Sigmoid colon (tissue), 7 donors: Measurements from ENCODE around the gene VPS39. TPM values are rescaled to one million over a fixed set of nuclear protein-coding genes. Genes with fewer than 3 reads are reported as not detected.

Experiments
- DNase-seq: peaks from one replicate; pipeline ENCODE4 v3.0.0-alpha.2; 2019
- H3K27ac ChIP-seq, 4 donors: fragments of 200-600 bp; sonication (generic); one replicate each; pipeline ENCODE4 v1.5.1; 2016 to 2019; ENCODE audit warnings: mild to moderate bottlenecking in 1 of 4
- H3K27me3 ChIP-seq, 3 donors: fragments of 200-600 bp; sonication (generic); one replicate each; pipeline ENCODE4 v1.5.1; 2019; ENCODE audit warnings: mild to moderate bottlenecking in 1 of 3
- H3K36me3 ChIP-seq, 4 donors: fragments of 200-600 bp; sonication (generic); one replicate each; pipeline ENCODE4 v1.5.1; 2016 to 2019
- H3K4me1 ChIP-seq, 4 donors: fragments of 200-600 bp; sonication (generic); one replicate each; pipeline ENCODE4 v1.5.1; 2017 to 2019
- H3K4me3 ChIP-seq, 4 donors: fragments of 200-600 bp; sonication (generic); one replicate each; pipeline ENCODE4 v1.5.1; 2017 to 2019; ENCODE audit warnings: mild to moderate bottlenecking in 2 of 4, moderate library complexity in 1 of 4
- H3K9me3 ChIP-seq, 4 donors: fragments of 200-600 bp in 3 of 4; sonication (generic) in 3 of 4; one replicate each; pipeline versions ENCODE4 v1.5.1 to v1.6.1; 2013 to 2019
- EP300 ChIP-seq, 4 donors: sonication (generic); formaldehyde crosslinking; IDR thresholded peaks; one replicate each; pipeline ENCODE4 v1.6.1; 2017; ENCODE audit warnings: antibody characterized with exemption in 4 of 4
- POLR2A ChIP-seq, 2 donors: fragments of 450-650 bp; IDR thresholded peaks; one replicate each; pipeline ENCODE4 v1.6.1; 2016; ENCODE audit warnings: antibody characterized with exemption in 2 of 2, mild to moderate bottlenecking in 2 of 2, moderate library complexity in 2 of 2
- POLR2AphosphoS5 ChIP-seq, 4 donors: sonication (generic); formaldehyde crosslinking; IDR thresholded peaks; one replicate each; pipeline ENCODE4 v1.6.1; 2017; ENCODE audit warnings: antibody characterized with exemption in 4 of 4
- WGBS, 2 donors: extraction: QIAGEN DNeasy Blood & Tissue Kit; methylation state at CpG; one replicate each; pipeline ENCODE4 v1.1.7; 2013; 5-methylcytosine and 5-hydroxymethylcytosine counted together
- intact Hi-C: fragments of 100-400 bp; cut with DNase I; formaldehyde crosslinking; loops from one replicate; pipeline ENCODE4 v1.15.1; 2023
- polyA plus RNA-seq, 3 donors: library from polyadenylated mRNA; stranded (reverse); fragments of 200-250 nt; gene quantifications; one replicate each; pipeline ENCODE4 v1.2.3, GENCODE V29; 2013
- total RNA-seq, 4 donors: library from RNA; depleted of rRNA; stranded (reverse); fragments of >200 nt; gene quantifications; one replicate each; pipeline ENCODE4 v1.1.0, GENCODE V29; 2016
- TF ChIP-seq, protein P1 (sequence below), 4 experiments: fragments of 450-650 bp in 3 of 4; fragments of 200-600 bp in 1 of 4; IDR thresholded peaks; one replicate each; pipeline ENCODE4 v1.5.1; 2016 to 2019; ENCODE audit warnings: antibody characterized with exemption in 4 of 4, mild to moderate bottlenecking in 3 of 4, moderate library complexity in 2 of 4
- donor health status: healthy with polysubstance abuse.
- donor health status: Bipolar disorder and iron deficiency.
- donor health status: healthy.

Gene VPS39
- total and polyA plus RNA-seq, 7 donors, result 16.2 to 186 (median 70.3) TPM

- no peaks in the 10 kb centered on the region for H3K27me3 ChIP-seq
- no peaks in the 10 kb centered on the region for H3K4me1 ChIP-seq
- H3K36me3 ChIP-seq, result peaks cover 21 to 92% (median 34%) of the 10 kb centered on the region in 4 donors
- TF ChIP-seq POLR2AphosphoS5 (IDR thresholded peaks at IDR 0.05) (no peak), EP300 (IDR thresholded peaks at IDR 0.05) (no peak), POLR2A (IDR thresholded peaks at IDR 0.05) (no peak)
- TF ChIP-seq, protein P1, sequence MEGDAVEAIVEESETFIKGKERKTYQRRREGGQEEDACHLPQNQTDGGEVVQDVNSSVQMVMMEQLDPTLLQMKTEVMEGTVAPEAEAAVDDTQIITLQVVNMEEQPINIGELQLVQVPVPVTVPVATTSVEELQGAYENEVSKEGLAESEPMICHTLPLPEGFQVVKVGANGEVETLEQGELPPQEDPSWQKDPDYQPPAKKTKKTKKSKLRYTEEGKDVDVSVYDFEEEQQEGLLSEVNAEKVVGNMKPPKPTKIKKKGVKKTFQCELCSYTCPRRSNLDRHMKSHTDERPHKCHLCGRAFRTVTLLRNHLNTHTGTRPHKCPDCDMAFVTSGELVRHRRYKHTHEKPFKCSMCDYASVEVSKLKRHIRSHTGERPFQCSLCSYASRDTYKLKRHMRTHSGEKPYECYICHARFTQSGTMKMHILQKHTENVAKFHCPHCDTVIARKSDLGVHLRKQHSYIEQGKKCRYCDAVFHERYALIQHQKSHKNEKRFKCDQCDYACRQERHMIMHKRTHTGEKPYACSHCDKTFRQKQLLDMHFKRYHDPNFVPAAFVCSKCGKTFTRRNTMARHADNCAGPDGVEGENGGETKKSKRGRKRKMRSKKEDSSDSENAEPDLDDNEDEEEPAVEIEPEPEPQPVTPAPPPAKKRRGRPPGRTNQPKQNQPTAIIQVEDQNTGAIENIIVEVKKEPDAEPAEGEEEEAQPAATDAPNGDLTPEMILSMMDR (IDR thresholded peaks at IDR 0.05), result no peak
- intact Hi-C loops, result no loop called here
- no peak for DNase-seq
- H3K27ac ChIP-seq, result no peak overlapping the region
- 90 to 94% methylated on average over 4 of the region's 4 CpGs for WGBS, 2 donors
- H3K9me3 ChIP-seq, result no peaks in the 10 kb centered on the region
- H3K4me3 ChIP-seq, result no peak overlapping the region
These were observed 8.1 kb upstream of the VPS39 start for GRCh38 chr15:42215913-42216829.

DNA sequence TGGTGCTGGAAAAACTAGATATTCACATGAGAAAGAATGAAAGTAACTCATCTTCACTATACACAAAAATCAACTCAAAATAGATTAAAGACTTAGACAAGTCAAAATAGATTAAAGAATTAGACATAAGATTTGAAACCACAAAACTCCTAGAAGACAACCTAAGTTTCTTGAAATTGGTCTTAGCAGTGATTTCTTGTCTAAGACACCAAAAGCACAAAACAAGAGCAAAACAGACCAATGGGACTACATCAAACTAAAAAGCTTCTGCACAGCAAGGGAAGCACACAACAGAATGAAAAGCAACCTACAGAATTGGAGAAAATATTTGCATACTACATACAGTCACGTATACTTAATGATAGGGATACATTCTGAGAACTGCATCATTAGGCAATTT, 6.5 kb upstream of the VPS39 start:
- no peaks in the 10 kb centered on the region for H3K4me1 ChIP-seq
- intact Hi-C loops, result no loop called here
- no peak overlapping the region for H3K4me3 ChIP-seq
- H3K27me3 ChIP-seq, result no peaks in the 10 kb centered on the region
- peaks cover 15 to 93% (median 34%) of the 10 kb centered on the region in 4 donors for H3K36me3 ChIP-seq
- H3K9me3 ChIP-seq, result no peaks in the 10 kb centered on the region
- H3K27ac ChIP-seq, result no peak overlapping the region
- DNase-seq, result no peak
- TF ChIP-seq, protein P1 (IDR thresholded peaks at IDR 0.05), result no peak
- no peak for TF ChIP-seq POLR2AphosphoS5 (IDR thresholded peaks at IDR 0.05)
- no peak for TF ChIP-seq POLR2A (IDR thresholded peaks at IDR 0.05)
- no peak for TF ChIP-seq EP300 (IDR thresholded peaks at IDR 0.05)
- WGBS, 2 donors, result 91 to 95% methylated on average over 1 of the region's 1 CpG

DNA sequence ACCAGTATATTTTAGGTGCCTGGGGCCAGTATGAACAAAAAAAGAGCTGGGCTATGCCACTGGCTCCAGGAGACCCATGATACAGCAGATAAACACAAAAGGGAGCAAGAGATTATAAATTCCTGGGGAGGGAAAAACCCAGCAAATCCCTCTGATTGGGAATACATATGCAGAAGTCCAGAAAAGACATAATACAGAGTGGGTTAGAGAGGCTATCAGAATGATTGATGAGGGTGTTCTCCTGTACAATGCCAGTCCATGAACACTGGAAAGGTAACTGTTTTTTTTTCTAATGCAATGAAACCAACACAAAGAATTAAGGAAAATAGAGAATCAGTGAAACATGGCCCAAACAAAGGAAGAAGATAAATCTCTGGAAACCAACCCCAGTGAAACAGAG, 5.4 kb upstream of the VPS39 start:
- intact Hi-C loops, result no loop called here
- no peaks in the 10 kb centered on the region for H3K9me3 ChIP-seq
- no peaks in the 10 kb centered on the region for H3K27me3 ChIP-seq
- peaks cover 6 to 82% (median 24%) of the 10 kb centered on the region in 4 donors for H3K36me3 ChIP-seq
- TF ChIP-seq, protein P1 (IDR thresholded peaks at IDR 0.05), result no peak
- TF ChIP-seq POLR2A (IDR thresholded peaks at IDR 0.05), result no peak
- TF ChIP-seq POLR2AphosphoS5 (IDR thresholded peaks at IDR 0.05), result no peak
- no peak for TF ChIP-seq EP300 (IDR thresholded peaks at IDR 0.05)
- no peak overlapping the region for H3K4me3 ChIP-seq
- DNase-seq, result no peak
- H3K4me1 ChIP-seq, result peaks cover 0 to 2% (median 0%) of the 10 kb centered on the region in 4 donors
- H3K27ac ChIP-seq, result no peak overlapping the region

- no peak overlapping the region for H3K27ac ChIP-seq
- H3K36me3 ChIP-seq, result peaks cover 0 to 54% (median 10%) of the 10 kb centered on the region in 4 donors
- 94 to 95% methylated on average over 4 of the region's 4 CpGs for WGBS, 2 donors
- H3K4me1 ChIP-seq, result peaks cover 0 to 22% (median 18%) of the 10 kb centered on the region in 4 donors
- no peaks in the 10 kb centered on the region for H3K27me3 ChIP-seq
- H3K9me3 ChIP-seq, result no peaks in the 10 kb centered on the region
- no peak for DNase-seq
- H3K4me3 ChIP-seq, result no peak overlapping the region
- no peak for TF ChIP-seq EP300 (IDR thresholded peaks at IDR 0.05)
- no peak for TF ChIP-seq POLR2A (IDR thresholded peaks at IDR 0.05)
- TF ChIP-seq, protein P1 (IDR thresholded peaks at IDR 0.05), result no peak
- no peak for TF ChIP-seq POLR2AphosphoS5 (IDR thresholded peaks at IDR 0.05)
- intact Hi-C loops, result no loop called here
These were observed 2.6 kb upstream of the VPS39 start for GRCh38 chr15:42210696-42211095.
